ENCODE results near the gene TNFAIP1.

- TF ChIP-seq EZH2 (IDR thresholded peaks at IDR 0.05; ENCODE audit: borderline replicate concordance, low read length), result no peak
- TF ChIP-seq, protein P1, sequence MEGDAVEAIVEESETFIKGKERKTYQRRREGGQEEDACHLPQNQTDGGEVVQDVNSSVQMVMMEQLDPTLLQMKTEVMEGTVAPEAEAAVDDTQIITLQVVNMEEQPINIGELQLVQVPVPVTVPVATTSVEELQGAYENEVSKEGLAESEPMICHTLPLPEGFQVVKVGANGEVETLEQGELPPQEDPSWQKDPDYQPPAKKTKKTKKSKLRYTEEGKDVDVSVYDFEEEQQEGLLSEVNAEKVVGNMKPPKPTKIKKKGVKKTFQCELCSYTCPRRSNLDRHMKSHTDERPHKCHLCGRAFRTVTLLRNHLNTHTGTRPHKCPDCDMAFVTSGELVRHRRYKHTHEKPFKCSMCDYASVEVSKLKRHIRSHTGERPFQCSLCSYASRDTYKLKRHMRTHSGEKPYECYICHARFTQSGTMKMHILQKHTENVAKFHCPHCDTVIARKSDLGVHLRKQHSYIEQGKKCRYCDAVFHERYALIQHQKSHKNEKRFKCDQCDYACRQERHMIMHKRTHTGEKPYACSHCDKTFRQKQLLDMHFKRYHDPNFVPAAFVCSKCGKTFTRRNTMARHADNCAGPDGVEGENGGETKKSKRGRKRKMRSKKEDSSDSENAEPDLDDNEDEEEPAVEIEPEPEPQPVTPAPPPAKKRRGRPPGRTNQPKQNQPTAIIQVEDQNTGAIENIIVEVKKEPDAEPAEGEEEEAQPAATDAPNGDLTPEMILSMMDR (conservative IDR thresholded peaks at IDR 0.05 in 1 of 2, IDR thresholded peaks at IDR 0.05 in 1 of 2; ENCODE audit: extremely low read depth in 1 of 2, insufficient read depth in 1 of 2, low read depth in 1 of 2, low read length in 2 of 2), result no peak
Measured at GRCh38 chr17:28370744-28371103, 35.2 kb downstream of the TNFAIP1 start.

All from mammary epithelial cell (primary cell).